T-helper 2 cell (primary cell): Measurements from ENCODE around the gene RCSD1.
"Not testable (repeated sequence)": the region's sequence is repeated elsewhere in the genome, so short reads cannot be mapped to it uniquely, and the experiment has no call there.

ENCODE experiments used
- DNase-seq, 5 experiments: peaks; one replicate each; pipeline versions ENCODE4 v3.0.0 to v3.0.0-alpha.2; 2012 to 2022

Gene RCSD1

GRCh38 chr1:167717351-167717750 is 87.3 kb downstream of the RCSD1 start:
- DNase-seq: no peak

GRCh38 chr1:167718914-167719691 is 89.1 kb downstream of the RCSD1 start:
- no peak for DNase-seq

GRCh38 chr1:167719715-167720421 is 89.8 kb downstream of the RCSD1 start:
- not testable (repeated sequence) for DNase-seq

GRCh38 chr1:167720965-167721616 is 91.1 kb downstream of the RCSD1 start:
- DNase-seq: no peak

- DNase-seq: peak; percentile 65 to 94 (median 82)
Observed at GRCh38 chr1:167721617-167722151, 91.7 kb downstream of the RCSD1 start, which contains the start of gene MPZL1. Gene MPZL1, plus strand, starts transcription at chr1:167721982. Its CDS starts 170 bp downstream, at chr1:167722152.

- peak in 2 of 5 experiments; percentile 8 to 13 for DNase-seq
Observed at GRCh38 chr1:167722152-167722869, 92.3 kb downstream of the RCSD1 start.

GRCh38 chr1:167722870-167723251 is 92.8 kb downstream of the RCSD1 start:
- no peak for DNase-seq

GRCh38 chr1:167723707-167724323 is 93.8 kb downstream of the RCSD1 start:
- no peak for DNase-seq

GRCh38 chr1:167726008-167726407 is 96.0 kb downstream of the RCSD1 start:
- DNase-seq: no peak

GRCh38 chr1:167728818-167729410 is 98.9 kb downstream of the RCSD1 start:
- no peak for DNase-seq

GRCh38 chr1:167734227-167734626 is 104.2 kb downstream of the RCSD1 start:
- DNase-seq: no peak

- no peak for DNase-seq
Observed at GRCh38 chr1:167734841-167735240, 104.8 kb downstream of the RCSD1 start.

- no peak for DNase-seq
Observed at GRCh38 chr1:167737169-167737568, 107.1 kb downstream of the RCSD1 start.

- DNase-seq: no peak
Observed at GRCh38 chr1:167738158-167738557, 108.1 kb downstream of the RCSD1 start.

- no peak for DNase-seq
Observed at GRCh38 chr1:167739752-167740151, 109.7 kb downstream of the RCSD1 start.

- DNase-seq: not testable (repeated sequence)
Observed at GRCh38 chr1:167741103-167741502, 111.1 kb downstream of the RCSD1 start.

GRCh38 chr1:167742392-167743057 is 112.5 kb downstream of the RCSD1 start:
- not testable (repeated sequence) for DNase-seq

GRCh38 chr1:167744901-167745300 is 114.9 kb downstream of the RCSD1 start:
- no peak for DNase-seq

GRCh38 chr1:167746013-167746672 is 116.1 kb downstream of the RCSD1 start:
- DNase-seq: no peak

GRCh38 chr1:167746988-167747655 is 117.1 kb downstream of the RCSD1 start:
- DNase-seq: no peak
